Measurements from ENCODE around the gene PITPNB. TPM values are rescaled to one million over a fixed set of nuclear protein-coding genes. Genes with fewer than 3 reads are reported as not detected.

The PITPNB gene
- total RNA-seq, 1 experiment from 2014 or later, result 70.7 TPM

- H3K27ac Mint-ChIP-seq, result no peak overlapping the region; the same call in 1 of the 2 replicates
- TF ChIP-seq STAT6 (CRISPR knock-in tag; conservative IDR thresholded peaks at IDR 0.05; ENCODE audit: low read depth) (no peak), ZNF121 (CRISPR knock-in tag; IDR thresholded peaks at IDR 0.05) (0 out of 2 replicates have a peak, but pooled peaks have one; percentile 49)
- peaks cover 7% of the 10 kb centered on the region for H3K9me3 Mint-ChIP-seq
- H3K4me3 Mint-ChIP-seq, result no peak overlapping the region
- DNase-seq (ENCODE audit: low spot score), result no peak
- H3K27me3 Mint-ChIP-seq (ENCODE audit: low read depth), result no peaks in the 10 kb centered on the region
- no peak for ATAC-seq
- CTCF ChIA-PET, result no interaction called here
- H3K4me1 Mint-ChIP-seq, result peaks cover 25% of the 10 kb centered on the region
- peaks cover 20% of the 10 kb centered on the region for H3K36me3 Mint-ChIP-seq
- POLR2A ChIA-PET, result no interaction called here
Observed at GRCh38 chr22:27933186-27933983, 14.3 kb upstream of the PITPNB start.

GRCh38 chr22:27930331-27931060 is 11.4 kb upstream of the PITPNB start:
- Mint-ChIP-seq H3K27ac (peak overlapping the region; percentile 82), H3K36me3 (peaks cover 18% of the 10 kb centered on the region), H3K9me3 (peaks cover 15% of the 10 kb centered on the region), H3K27me3 (ENCODE audit: low read depth) (no peaks in the 10 kb centered on the region), H3K4me1 (peaks cover 23% of the 10 kb centered on the region), H3K4me3 (no peak overlapping the region)
- TF ChIP-seq IRF2 (CRISPR knock-in tag; IDR thresholded peaks at IDR 0.05; ENCODE audit: borderline replicate concordance, low read depth) (no peak), E2F4 (CRISPR knock-in tag; IDR thresholded peaks at IDR 0.05; ENCODE audit: borderline replicate concordance, low read depth) (no peak), PRRX2 (CRISPR knock-in tag; IDR thresholded peaks at IDR 0.05) (no peak), JUN (CRISPR knock-in tag; IDR thresholded peaks at IDR 0.05) (no peak), MAX (CRISPR knock-in tag; IDR thresholded peaks at IDR 0.05) (no peak), ETV6 (CRISPR knock-in tag; IDR thresholded peaks at IDR 0.05) (no peak), NR2C2 (CRISPR knock-in tag; IDR thresholded peaks at IDR 0.05) (no peak), TEAD4 (CRISPR knock-in tag; IDR thresholded peaks at IDR 0.05) (no peak), STAT6 (CRISPR knock-in tag; conservative IDR thresholded peaks at IDR 0.05; ENCODE audit: low read depth) (no peak), USF1 (CRISPR knock-in tag; IDR thresholded peaks at IDR 0.05) (no peak), ZSCAN18 (CRISPR knock-in tag; IDR thresholded peaks at IDR 0.05) (no peak), TEAD1 (CRISPR knock-in tag; IDR thresholded peaks at IDR 0.05) (no peak), ZNF263 (CRISPR knock-in tag; IDR thresholded peaks at IDR 0.05; ENCODE audit: low read depth) (no peak), OVOL2 (CRISPR knock-in tag; IDR thresholded peaks at IDR 0.05; ENCODE audit: borderline replicate concordance) (no peak), FOXP1 (CRISPR knock-in tag; IDR thresholded peaks at IDR 0.05; ENCODE audit: borderline replicate concordance) (no peak), GRHL2 (CRISPR knock-in tag; IDR thresholded peaks at IDR 0.05; ENCODE audit: insufficient replicate concordance, severe bottlenecking) (no peak), ZNF281 (CRISPR knock-in tag; IDR thresholded peaks at IDR 0.05) (no peak), NFYB (CRISPR knock-in tag; conservative IDR thresholded peaks at IDR 0.05; ENCODE audit: low read depth) (no peak), CREM (CRISPR knock-in tag; IDR thresholded peaks at IDR 0.05) (no peak)
- peak; percentile 69 for ATAC-seq
- ChIA-PET CTCF (interaction anchor here (0.7 to 1.5 kb wide), 5 partner anchors 11 to 79 kb away, joined by 3 to 11 read pairs (median 4); partner anchors contain the start of gene PITPNB), POLR2A (interaction anchor here (1.4 kb wide), 1 partner anchor 11 kb away, joined by 8 read pairs; the partner anchor contains the start of gene PITPNB)
- DNase-seq (ENCODE audit: low spot score), result no peak

All from WTC11 (cell line).